Endothelial cell of umbilical vein (primary cell): ENCODE measurements around the gene LDAF1. TPM values are rescaled to one million over a fixed set of nuclear protein-coding genes. Genes with fewer than 3 reads are reported as not detected.

ENCODE experiments used
- BruUV-seq: library from RNA; stranded (reverse); fragments of 400-500 nt; replicated peaks from 2 replicates; lab custom pipeline; 2021; lab: Mats Ljungman, UMichigan
- CTCF ChIA-PET: fragments of 300-600, 350-600 bp; sonication (Branson Sonifier 250); formaldehyde crosslinking; loops from one replicate; lab custom pipeline; 2021; ENCODE audit warnings: antibody characterized with exemption, inconsistent platforms; lab: Charles Lee
- POLR2A ChIA-PET: fragments of 300-600, 350-600 bp; sonication (Branson Sonifier 250); formaldehyde crosslinking; loops from one replicate; lab custom pipeline; 2021; ENCODE audit warnings: antibody characterized with exemption, inconsistent platforms; lab: Charles Lee
- DNase-seq: peaks from one replicate; pipeline ENCODE4 v3.0.0-alpha.2; 2011; ENCODE audit warnings: low read depth, low spot score
- FAIRE-seq: peaks from 2 replicates; lab custom pipeline; 2011; peaks lifted over from hg19 to GRCh38; lab: Jason Lieb, UNC
- H2AFZ ChIP-seq: 2 replicates; pipeline ENCODE4 v1.6.0; 2012; ENCODE audit warnings: low read depth, low read length, control low read depth, inconsistent platforms
- H3K27ac ChIP-seq: 2 replicates; pipeline ENCODE4 v1.5.1; 2011; ENCODE audit warnings: low read depth, mild to moderate bottlenecking, control low read depth, low read length, moderate library complexity; ENCODE audit not compliant: insufficient read depth
- H3K27me3 ChIP-seq, 2 experiments: 2 replicates each; pipeline versions ENCODE4 v1.6.0 to v1.6.1; 2011; ENCODE audit warnings: low read length in 2 of 2, mixed read lengths in 1 of 2; ENCODE audit not compliant: control insufficient read depth in 2 of 2, insufficient read depth in 2 of 2
- H3K36me3 ChIP-seq, 2 experiments: 2 replicates in 1 of 2; 3 replicates in 1 of 2; pipeline ENCODE4 v1.5.1; 2011; ENCODE audit warnings: low read length in 2 of 2, mild to moderate bottlenecking in 1 of 2, moderate library complexity in 1 of 2; ENCODE audit not compliant: control insufficient read depth in 2 of 2, insufficient read depth in 2 of 2; ENCODE audit errors: extremely low read depth in 1 of 2
- H3K4me1 ChIP-seq: 3 replicates; pipeline ENCODE4 v1.5.1; 2011; ENCODE audit warnings: mild to moderate bottlenecking, low read length; ENCODE audit not compliant: control insufficient read depth, insufficient read depth; ENCODE audit errors: extremely low read depth
- H3K4me2 ChIP-seq: 2 replicates; pipeline ENCODE4 v1.6.1; 2011; ENCODE audit warnings: low read length, control low read depth, mixed read lengths; ENCODE audit not compliant: insufficient read depth
- H3K4me3 ChIP-seq, 3 experiments: fragments of 200-600 bp in 1 of 3; sonication (generic), shearing (Covaris generic) in 1 of 3; replicated peaks in 1 of 3; 2 replicates each; pipeline ENCODE4 v1.5.1; 2011 to 2016; ENCODE audit warnings: control low read depth in 3 of 3, low read length in 3 of 3, mild to moderate bottlenecking in 2 of 3, inconsistent platforms in 1 of 3, low read depth in 1 of 3, moderate library complexity in 1 of 3; ENCODE audit not compliant: insufficient read depth in 1 of 3
- H3K79me2 ChIP-seq: 2 replicates; pipeline ENCODE4 v1.6.0; 2012; ENCODE audit warnings: low read length, inconsistent platforms; ENCODE audit not compliant: control insufficient read depth, insufficient read depth
- H3K9ac ChIP-seq: replicated peaks from 2 replicates; pipeline ENCODE3; 2011; ENCODE audit warnings: low read length, control low read depth; ENCODE audit not compliant: insufficient read depth; ENCODE audit errors: extremely low read depth
- H3K9me1 ChIP-seq: replicated peaks from 3 replicates; pipeline ENCODE4 v1.6.0; 2011; ENCODE audit warnings: mild to moderate bottlenecking, low read length; ENCODE audit not compliant: control insufficient read depth, insufficient read depth; ENCODE audit errors: extremely low read depth
- H3K9me3 ChIP-seq: replicated peaks from 2 replicates; pipeline ENCODE4 v1.5.1; 2012; ENCODE audit warnings: low read length, inconsistent platforms; ENCODE audit not compliant: control insufficient read depth, insufficient read depth
- H4K20me1 ChIP-seq: replicated peaks from 2 replicates; pipeline ENCODE3; 2011; ENCODE audit warnings: mild to moderate bottlenecking, low read length; ENCODE audit not compliant: control insufficient read depth, insufficient read depth; ENCODE audit errors: extremely low read depth
- CTCF ChIP-seq, 2 donors: IDR thresholded peaks; 1 replicate in 1 of 2; 2 replicates in 1 of 2; pipeline ENCODE4 v1.5.1; 2011; ENCODE audit warnings: low read length in 2 of 2, mild to moderate bottlenecking in 2 of 2, moderate library complexity in 2 of 2, control low read depth in 1 of 2, inconsistent platforms in 1 of 2, low read depth in 1 of 2; ENCODE audit not compliant: insufficient read depth in 1 of 2; ENCODE audit errors: extremely low read depth in 1 of 2
- EZH2 ChIP-seq: IDR thresholded peaks from 2 replicates; pipeline ENCODE4 v1.6.1; 2012; ENCODE audit warnings: borderline replicate concordance, low read depth, mild to moderate bottlenecking, moderate library complexity, low read length, inconsistent platforms; ENCODE audit not compliant: severe bottlenecking
- FOS ChIP-seq: IDR thresholded peaks from 2 replicates; pipeline ENCODE4 v1.6.1; 2011; ENCODE audit warnings: mild to moderate bottlenecking, low read length, moderate library complexity, borderline replicate concordance; ENCODE audit not compliant: insufficient read depth
- GATA2 ChIP-seq: IDR thresholded peaks from 2 replicates; pipeline ENCODE4 v1.7.0; 2011; ENCODE audit warnings: low read depth, mild to moderate bottlenecking, moderate library complexity, mixed read lengths, low read length; ENCODE audit not compliant: insufficient read length, insufficient read depth
- JUN ChIP-seq: IDR thresholded peaks from 2 replicates; pipeline ENCODE4 v1.6.1; 2011; ENCODE audit warnings: borderline replicate concordance, low read depth; ENCODE audit not compliant: insufficient read length, insufficient read depth
- MAX ChIP-seq: IDR thresholded peaks from 2 replicates; pipeline ENCODE4 v1.6.1; 2011; ENCODE audit not compliant: insufficient read depth, insufficient read length
- MYC ChIP-seq: IDR thresholded peaks from one replicate; pipeline ENCODE4 v1.6.1; 2011; ENCODE audit warnings: mild to moderate bottlenecking, low read depth, low read length
- POLR2A ChIP-seq: IDR thresholded peaks from 2 replicates; pipeline ENCODE4 v1.6.1; 2012; ENCODE audit warnings: low read depth, mild to moderate bottlenecking, control low read depth, low read length
- POLR2AphosphoS5 ChIP-seq: IDR thresholded peaks from 2 replicates; pipeline ENCODE4 v1.6.1; 2012; ENCODE audit warnings: low read depth, mild to moderate bottlenecking, control low read depth, low read length, moderate library complexity; ENCODE audit not compliant: insufficient read depth
- dilution Hi-C: fragments of 300-500 bp; cut with MboI; formaldehyde crosslinking; loops from one replicate; pipeline ENCODE4 v1.15.0; 2019; ENCODE audit warnings: low sequenced_read_pairs; ENCODE audit not compliant: extremely low pct_ligation_motif_present
- intact Hi-C: fragments of 100-400 bp; cut with micrococcal nuclease; formaldehyde crosslinking; loops from one replicate; pipeline ENCODE4 v1.10.0; 2022
- polyA plus RNA-seq, 4 experiments: library from polyadenylated mRNA; depleted of rRNA in 3 of 4; stranded (reverse) in 3 of 4; unstranded in 1 of 4; fragments of >200 nt; gene quantifications; 2 replicates each; pipeline versions ENCODE4 v1.2.1 to v1.2.3, GENCODE V29; 2011 to 2012; ENCODE audit warnings: missing spikeins in 1 of 4
- total RNA-seq: library from RNA; stranded (reverse); gene quantifications from 2 replicates; pipeline ENCODE4 v1.2.3, GENCODE V29; 2021

LDAF1 gene
- total and polyA plus RNA-seq, 2 donors (not counting 3 experiments of a cell fraction or from before 2014, with no cell fraction given), result 20.4 to 37.5 TPM

- no peak overlapping the region for H3K9ac ChIP-seq
- H3K9me1 ChIP-seq, result no peaks in the 10 kb centered on the region
- peaks cover 12 to 20% of the 10 kb centered on the region in 2 experiments for H3K27me3 ChIP-seq
- FAIRE-seq (no peak), DNase-seq (no peak)
- no peaks in the 10 kb centered on the region for H3K9me3 ChIP-seq
- H3K4me3 ChIP-seq, result no peak overlapping the region
- no peaks in the 10 kb centered on the region for H3K79me2 ChIP-seq
- no peaks in the 10 kb centered on the region for H3K4me1 ChIP-seq
- no peaks in the 10 kb centered on the region for H4K20me1 ChIP-seq
- intact Hi-C loops (no loop called here), dilution Hi-C loops (no loop called here)
- H3K36me3 ChIP-seq, result no peaks in the 10 kb centered on the region
- TF ChIP-seq POLR2A (no peak), MYC (no peak), FOS (no peak), CTCF (IDR thresholded peaks at IDR 0.05; ENCODE audit: extremely low read depth in 1 of 2, insufficient read depth in 1 of 2, low read depth in 1 of 2, low read length in 2 of 2) (no peak), GATA2 (no peak), EZH2 (no peak), POLR2AphosphoS5 (no peak), JUN (no peak), MAX (no peak)
- ChIA-PET CTCF (no interaction called here), POLR2A (no interaction called here)
- no peak overlapping the region for H3K4me2 ChIP-seq
- H2AFZ ChIP-seq, result no peak overlapping the region
- BruUV-seq, result no TSS peak
- no peak overlapping the region for H3K27ac ChIP-seq
These were observed 65.3 kb downstream of the LDAF1 start for GRCh38 chr16:21223787-21224186.
